Activated naive CD4-positive, alpha-beta T cell treated with Interleukin-2 at 50 U/mL for 16 hours (primary cell): Measurements from ENCODE around the gene NEURL3.

Experiments
- DNase-seq: peaks from one replicate; pipeline ENCODE4 v3.0.0-alpha.2; 2020

The NEURL3 gene

DNA sequence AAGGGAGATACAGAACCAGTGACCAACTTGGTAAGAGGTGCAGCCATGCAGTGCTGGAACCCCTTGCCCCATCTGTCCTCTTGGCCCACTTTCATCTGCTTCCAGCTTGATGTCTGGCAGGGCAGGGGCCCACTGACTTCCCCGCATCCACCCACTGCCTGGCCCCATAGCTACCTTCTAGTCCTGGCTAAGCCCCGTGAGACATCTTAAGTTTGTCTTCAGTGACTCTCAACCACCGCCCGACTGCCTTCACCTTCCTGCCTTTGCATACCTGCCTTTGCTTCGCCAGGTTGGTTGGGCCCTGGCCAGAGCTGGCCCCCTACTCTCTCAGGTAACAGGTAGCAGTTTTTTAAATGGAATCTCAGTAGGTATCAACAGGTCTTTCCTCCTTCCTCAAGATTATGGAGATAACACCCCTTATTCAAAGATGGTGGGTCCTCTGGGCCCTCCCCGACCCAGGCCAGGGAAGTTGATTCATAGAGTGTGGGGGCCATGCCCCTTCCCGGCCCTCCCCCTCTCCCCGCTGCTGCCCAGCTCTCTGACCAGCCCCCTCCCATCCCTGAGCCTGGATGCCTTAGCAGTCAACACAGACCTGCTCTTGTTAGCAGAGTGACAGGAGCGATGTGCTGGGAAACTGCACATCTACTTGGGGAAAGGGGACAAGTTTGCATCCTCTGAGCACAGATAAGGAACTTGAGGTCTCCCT is 34.2 kb upstream of the NEURL3 start:
- no peak for DNase-seq

- peak; percentile 90 for DNase-seq
Measured at GRCh38 chr2:96538487-96539214, 33.5 kb upstream of the NEURL3 start.

DNA sequence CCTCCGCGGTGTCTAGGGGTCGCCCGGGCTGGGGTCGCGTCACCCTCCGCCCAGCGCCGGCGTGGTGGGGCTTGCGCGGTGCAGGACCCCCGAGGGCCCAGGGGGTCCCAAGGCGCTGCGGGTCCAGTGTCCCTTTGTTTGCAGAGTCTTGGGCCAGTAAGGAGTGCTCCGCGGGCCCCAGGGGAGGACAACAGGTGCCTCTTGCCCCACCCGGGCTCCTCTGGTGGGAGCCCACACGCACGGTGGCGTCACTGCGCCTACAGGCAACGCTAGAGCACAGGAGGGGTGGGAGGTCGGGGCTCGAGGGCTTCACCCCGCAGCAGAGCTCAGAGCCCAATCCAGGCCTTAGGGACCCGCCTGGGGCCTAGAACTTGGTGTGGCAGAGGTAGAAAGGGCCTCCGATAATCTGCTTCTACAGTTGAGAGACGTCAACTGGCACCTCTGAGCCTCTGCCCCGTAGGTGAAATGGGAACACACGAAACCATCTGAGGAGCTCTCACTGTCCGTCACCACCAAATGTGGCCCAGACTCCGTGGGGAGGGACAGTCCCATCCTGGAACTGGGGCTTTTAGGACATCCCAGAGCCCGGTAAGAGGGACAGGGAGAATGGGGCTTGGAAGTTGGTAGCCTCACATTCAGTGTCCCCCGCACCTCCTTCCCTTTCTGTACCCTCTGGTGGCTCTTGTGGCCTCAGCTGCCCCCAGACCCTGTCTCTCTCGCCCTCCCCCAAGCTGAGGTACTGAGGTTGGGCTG is 32.8 kb upstream of the NEURL3 start:
- peak; percentile 61 for DNase-seq

DNA sequence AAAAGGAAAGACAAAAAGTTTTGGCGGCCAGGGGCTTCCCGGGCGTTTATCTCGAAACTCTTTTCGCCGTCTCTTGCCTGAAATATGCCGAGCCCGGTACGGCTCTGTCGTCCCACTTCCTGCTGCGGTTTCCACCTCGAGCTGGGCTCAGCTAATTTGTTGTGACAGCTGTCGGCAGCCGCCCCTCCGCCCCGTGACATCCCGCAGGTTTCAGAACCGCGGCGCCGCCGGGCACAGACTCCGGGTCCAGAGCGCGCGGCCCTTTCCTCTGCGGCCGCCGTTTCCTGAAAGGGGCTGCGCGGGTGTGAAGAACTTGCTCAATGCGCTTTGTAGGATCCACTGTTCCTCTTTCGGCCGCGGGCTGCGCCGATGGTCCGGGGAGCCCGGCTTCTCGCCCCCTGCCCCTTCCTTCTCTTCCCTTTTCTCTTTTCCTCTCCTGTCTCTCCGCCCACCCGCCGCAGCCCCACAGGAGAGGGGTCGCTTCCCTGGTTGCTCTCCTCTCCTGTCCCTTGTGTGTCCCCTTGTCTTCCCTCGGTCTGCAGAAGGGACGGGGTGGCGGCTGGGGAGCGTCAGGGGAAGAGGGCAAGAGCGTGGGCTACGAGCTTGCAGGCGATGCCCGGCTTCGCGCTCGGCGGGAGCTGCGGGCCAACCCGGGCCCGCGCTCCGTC is 32.0 kb upstream of the NEURL3 start:
- DNase-seq, result peak; percentile 88

DNA sequence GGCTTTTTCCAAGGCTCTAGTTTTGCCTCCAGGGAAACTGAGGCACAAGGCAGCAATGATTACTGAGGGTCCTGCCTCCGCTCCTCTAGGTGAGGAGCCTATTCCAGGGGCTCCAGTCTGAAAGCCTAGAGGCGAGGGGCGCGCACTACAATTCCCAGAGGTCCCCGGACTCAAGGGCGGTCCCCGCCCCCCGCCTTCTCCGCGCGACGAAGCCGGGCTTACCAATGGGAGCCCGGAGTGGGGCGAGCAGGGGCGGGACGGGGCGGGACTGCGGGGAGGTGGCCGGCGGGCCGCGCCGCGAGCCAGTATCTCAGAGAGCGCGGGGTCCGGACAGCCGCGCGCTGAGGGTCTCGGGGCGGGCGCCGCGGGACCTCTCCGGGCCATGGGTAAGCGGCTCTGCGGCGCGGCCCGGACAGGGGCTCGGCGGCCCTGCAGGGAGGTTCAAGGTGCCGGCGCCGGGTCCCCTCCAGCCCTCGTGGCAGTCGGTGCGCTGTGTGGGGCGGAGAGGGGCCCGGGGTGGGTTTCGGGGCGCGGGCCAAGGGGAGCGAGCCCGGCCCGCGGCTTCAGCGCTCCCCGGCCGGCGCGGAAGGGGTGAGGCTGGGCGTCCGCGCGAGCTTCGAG is 31.4 kb upstream of the NEURL3 start, which contains the start of gene ARID5A:
ARID5A (plus strand) TSS at position 308 of the 621 bp plus-strand sequence; CDS start at position 383, 75 bp downstream.
- peak; percentile 93 for DNase-seq

- no peak for DNase-seq
Measured at GRCh38 chr2:96535331-96535730, 30.2 kb upstream of the NEURL3 start.

DNA sequence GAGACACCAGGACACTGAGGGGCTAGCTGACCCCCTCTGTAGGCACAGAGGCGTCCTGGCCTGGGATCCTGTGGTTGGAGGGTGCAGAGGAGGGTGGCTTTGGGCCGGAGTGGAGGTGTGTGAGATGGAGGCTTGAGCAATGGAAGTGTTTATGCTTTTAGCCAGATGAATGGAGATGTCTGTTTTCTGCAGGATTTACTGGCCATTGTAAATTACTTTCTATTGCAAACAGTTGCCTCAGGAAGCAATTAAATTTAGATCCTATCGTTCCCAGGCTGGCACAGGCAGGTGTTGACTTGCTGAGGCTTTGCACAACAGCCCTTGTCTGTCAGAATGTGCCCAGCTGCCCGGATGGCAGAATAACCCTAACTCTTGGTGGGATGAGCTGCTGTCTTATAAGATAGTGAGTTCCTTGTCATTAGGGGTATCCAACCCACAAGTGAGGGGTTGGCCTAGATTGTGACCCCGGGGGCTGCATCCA is 29.6 kb upstream of the NEURL3 start:
- no peak for DNase-seq

DNA sequence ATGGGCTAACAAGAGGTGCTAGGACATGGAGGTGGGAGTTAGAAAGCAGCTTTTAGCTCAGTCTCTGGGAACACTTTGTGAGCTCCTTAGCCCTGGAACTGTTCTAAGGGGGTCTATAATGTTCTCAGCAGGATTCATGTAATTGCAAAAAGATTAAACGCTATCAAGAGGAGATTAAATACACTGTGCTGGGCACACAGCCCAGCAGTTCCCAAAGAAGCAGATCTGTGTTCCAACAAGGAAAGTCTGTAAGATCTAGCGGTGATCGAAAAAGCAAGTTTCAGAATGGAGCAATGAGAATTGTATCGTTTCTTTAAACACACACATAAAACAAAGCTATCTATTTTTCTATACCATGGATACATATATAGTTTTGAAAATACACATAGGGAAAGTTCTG is 29.0 kb upstream of the NEURL3 start:
- DNase-seq, result no peak

GRCh38 chr2:96533292-96534073 is 28.3 kb upstream of the NEURL3 start:
- DNase-seq, result no peak

DNA sequence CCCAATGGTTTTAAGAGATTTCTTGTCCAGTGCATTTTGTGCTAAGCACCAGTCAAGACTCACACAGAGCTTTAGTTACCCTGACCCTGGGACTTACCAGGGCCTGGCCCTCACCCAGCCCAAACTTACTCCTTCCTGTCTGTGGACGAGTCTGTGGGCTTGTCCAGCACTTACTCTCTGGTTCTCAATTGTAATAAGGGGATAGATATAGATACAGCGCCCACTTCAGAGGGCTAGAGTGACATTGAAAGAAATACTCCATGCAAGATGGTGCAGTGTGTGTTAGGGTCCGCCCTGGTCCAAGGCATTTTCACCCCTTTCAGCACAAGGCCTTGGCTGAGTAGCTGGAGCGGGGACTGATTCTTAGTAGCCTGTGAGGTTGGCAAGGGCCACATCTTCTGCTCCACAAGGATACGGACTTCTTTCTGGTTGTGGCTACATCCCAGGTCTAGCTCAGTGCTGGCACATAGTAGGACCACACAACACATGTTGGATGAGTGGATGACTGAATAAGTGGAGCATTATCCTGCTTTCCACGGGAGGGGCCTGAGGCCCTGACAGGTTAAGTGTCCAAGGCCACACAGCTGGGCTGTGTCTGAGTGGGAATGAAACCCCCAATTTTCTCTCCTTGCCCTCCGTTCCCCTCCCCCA is 27.6 kb upstream of the NEURL3 start:
- no peak for DNase-seq

- peak; percentile 88 for DNase-seq
Measured at GRCh38 chr2:96531872-96532505, 26.8 kb upstream of the NEURL3 start.

- no peak for DNase-seq
Measured at GRCh38 chr2:96531366-96531765, 26.2 kb upstream of the NEURL3 start.

DNA sequence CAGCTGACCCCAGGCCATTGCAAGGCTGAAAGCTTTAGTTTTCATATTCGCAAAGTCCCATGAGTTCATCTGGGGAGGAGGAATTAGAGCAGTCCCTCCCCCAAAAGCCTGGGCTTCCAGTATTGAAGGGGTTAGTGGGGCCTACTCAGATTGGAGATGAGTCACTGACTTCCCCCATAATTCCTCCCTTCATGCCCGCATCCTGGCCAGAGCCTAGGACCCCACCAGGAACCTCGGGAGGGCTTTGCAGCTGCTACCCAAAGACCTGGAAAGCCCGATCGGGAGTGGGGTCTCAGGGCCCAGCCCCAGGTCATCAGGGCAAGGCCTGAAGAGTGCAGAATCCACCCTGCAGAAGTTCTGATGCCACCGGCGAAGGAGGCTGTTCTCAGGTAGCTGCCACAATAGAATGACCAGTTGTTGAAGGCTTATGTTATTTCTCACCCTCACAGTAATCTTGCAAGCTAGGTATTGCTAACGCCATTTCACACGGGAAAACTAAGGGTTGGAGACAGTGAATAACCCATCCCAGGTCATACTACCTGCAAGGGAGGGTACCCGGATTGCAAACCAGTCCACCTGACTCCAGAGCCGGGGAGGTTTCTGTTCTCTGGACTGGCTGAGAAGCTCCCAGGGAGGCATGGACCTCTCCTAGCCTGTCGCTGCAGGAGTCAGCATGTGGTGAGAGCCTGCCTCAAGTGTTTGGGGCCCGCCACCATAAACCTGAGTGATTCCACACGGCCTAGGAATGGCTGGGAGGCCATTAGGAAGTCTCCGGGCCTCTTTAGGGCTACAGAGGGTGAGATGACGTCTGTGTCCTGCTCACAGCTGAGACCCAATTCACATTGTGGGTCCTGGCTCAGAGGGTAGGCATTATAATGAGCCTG is 25.6 kb upstream of the NEURL3 start:
- no peak for DNase-seq

DNA sequence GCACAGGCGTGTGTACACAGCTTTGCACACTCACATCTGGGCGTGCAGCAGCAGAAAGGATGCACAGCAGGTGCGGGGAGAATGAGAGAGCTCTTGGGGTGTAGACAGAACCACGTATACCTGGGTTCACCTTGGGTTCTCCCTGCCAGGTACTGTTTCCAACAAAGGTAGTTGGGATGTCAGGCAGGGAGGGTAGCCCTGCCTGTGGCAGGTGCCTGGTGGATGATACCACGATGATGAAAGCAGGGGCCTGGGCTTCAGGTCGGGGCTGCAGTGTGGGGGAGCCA is 24.9 kb upstream of the NEURL3 start:
- DNase-seq, result no peak

DNA sequence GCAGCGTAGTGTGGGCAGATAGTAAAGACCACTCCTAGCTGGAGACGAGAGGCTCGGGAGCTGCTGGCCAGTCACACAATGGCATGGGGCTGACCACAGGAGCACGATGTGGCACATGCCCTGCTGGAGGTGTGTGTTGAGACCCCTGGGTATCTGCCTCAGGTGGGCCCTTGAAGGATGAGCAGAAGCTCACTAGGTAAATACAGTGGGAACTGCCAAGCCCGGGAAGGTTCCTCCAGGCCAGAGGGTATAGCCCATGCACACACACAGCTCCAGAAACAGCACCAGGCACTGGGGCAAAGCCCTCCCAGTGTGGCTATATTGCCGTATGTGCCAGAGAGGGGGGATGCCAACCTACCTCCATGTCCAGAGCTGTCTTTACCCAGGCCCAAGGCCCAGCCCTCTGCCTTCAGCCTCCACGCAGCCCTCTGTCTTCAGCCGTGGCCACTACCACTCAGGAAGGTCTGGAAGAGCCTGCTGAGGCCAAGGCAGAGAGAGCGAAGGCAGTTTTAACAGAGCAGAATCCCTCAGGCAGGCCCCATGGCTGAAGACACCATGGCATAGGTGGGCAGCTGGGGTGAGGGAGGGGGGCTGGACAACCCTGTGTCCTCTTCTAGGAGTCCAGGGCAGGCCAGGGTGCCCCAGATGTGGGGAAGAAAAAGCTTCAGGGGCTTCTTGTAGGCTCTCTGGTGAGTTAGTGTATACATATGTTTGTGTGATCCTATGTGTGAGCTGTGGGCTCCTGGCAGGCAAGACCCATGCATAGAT is 24.4 kb upstream of the NEURL3 start:
- no peak for DNase-seq

GRCh38 chr2:96528700-96529375 is 23.7 kb upstream of the NEURL3 start:
- DNase-seq, result no peak

GRCh38 chr2:96528006-96528699 is 23.0 kb upstream of the NEURL3 start:
- peak; percentile 78 for DNase-seq
